ENCODE data around the gene HES2.
"Not testable (repeated sequence)": the region's sequence is repeated elsewhere in the genome, so short reads cannot be mapped to it uniquely, and the experiment has no call there.

The HES2 gene

DNA sequence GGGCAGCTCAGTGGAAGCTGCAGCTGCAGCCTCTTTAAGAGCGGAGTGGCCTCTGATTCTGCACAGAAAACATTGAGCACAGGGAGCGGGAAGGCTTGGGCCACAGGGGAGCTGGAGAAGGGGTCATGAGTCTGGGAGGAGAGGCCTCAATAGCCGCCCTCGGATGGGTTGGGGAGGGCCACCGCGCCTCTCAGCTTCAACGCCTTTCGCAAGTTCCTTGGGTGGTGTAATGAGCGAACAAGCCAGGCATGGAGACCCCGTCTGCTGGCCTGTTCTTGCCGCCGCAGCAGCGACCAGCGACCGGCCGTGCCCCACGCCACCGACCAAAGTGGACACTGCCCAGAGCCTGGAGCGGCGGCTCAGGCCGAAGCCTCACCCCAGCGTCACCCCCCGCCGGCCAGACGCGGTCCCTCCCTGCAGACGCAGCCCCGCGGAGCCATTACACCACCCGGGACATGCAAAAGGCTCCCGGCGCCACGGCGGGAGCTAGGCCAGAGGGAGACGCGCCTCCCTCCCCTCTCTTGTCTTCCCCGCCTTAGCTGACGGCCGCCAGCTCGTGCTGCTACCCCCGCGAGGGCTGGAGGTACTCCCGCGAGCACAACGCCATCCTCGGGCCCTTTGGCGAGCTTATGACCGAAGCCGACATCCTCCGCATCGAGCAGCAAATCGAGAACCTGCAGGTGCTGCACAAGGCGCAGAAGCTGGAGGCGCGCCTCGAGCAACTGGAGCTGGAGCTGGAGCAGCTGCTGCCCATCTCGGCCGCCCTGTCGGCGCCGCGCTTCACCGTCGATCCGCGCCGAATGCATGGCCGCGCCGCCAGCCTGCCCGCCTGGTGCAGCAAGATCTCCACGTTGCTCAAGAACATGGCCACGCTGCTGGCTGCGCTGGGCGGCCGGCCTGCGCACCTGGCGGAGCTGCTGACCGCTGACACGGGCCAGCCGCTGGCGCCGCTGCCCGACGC lies 34.5 kb upstream of the HES2 start:
- not testable (repeated sequence) for DNase-seq

DNA sequence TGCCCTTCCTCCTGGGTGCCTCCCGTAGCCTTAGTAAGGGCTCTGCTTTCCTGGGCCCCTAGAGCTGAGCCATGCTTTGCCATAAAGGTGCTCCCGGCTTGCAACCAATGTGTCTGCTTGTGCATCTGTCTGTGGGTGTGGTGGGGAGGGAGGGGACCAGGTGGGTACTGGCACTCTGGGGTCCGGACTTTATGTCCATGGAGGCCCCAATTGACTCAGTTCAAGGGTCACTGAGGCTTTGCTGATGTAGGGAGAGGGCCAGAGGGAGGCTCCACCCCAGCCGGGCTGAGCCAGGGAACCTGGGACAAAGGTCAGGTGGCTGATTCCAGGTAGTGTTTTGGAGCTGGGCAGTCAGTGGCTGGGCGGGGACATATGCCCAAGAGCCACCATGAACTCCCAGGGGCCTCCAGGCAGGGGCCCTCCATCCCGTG lies 31.2 kb upstream of the HES2 start:
- DNase-seq: no peak

DNA sequence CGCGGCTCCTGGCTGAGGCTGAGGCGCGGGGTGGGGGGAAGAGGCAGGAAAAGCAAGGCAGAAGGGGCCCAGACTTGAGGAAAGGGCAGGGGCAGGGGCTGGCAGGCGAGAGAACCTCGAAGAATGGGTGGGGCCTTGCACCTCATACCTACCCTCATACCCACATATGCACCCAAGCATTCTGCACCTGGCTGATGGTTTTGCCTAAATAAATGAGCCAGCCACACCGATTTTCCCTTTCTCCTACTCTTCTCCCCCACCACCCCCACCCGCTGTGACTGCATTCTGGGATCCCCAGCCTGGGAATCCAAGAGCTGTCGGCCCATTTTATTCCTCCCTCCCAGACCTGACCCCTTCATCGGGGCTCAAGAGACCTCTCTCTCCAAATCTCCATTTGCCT lies 30.8 kb upstream of the HES2 start:
- DNase-seq: not testable (repeated sequence)

DNA sequence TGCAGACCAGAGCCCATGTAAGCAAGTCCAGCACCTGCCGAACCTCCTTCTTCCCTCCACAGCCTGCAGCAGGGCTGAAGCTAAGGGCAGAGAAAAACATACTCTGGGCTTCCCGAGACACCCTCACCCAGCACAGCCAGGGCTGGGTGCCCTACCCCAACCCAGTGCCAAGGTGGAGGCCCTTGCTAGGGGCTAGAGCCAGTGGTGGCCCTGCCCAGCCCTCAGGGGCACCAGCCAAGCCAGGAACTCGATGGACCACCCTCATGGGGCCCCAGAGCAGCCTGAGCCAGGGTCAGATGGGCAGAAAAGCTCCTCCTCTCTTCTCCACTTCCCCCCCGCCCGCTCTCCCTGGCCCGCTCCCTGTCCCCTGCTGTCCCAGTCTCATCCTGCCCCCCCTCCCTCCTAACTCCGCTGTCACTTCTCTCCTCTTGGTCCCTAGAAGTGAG lies 30.3 kb upstream of the HES2 start:
- DNase-seq: no peak

DNA sequence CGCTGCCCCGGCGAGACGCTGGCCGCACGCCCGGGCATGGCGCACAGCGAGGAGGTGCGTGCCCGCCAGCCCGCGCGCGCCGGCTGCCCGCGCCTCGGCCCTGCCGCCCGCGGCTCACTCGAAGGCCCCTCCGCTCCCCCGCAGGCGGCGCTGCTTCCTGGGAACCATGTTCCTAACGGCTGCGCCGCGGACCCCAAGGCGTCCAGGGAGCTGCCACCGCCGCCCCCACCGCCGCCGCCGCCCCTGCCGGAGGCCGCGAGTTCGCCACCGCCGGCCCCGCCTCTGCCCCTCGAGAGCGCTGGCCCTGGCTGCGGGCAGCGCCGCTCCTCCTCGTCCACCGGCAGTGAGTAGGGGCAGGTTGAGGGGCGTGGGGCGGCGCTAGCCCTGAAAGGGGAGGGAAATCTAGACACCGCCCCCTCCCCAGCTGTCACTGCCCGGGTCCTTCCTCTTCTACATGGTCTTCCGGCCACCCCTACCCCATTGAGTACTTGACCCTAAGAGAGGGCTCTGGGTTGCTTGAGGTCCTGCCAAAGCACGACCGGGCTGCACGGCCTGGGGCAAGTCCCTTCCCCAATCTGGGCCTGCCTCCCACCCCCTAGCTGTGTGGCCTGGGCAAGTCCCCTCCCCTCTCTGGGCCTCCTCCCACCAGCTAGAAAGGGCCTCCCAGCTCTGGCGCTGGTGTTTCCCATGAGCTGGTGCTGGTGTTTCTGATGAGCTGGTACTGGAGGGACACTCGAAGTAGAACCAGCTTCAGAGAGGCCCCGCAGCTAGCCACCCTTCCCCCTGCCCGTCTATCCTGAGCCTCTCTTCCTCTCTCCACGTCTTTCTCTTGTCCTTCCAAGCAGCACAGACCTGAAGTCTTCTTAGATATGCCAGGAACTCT lies 29.3 kb upstream of the HES2 start:
- DNase-seq: no peak

DNA sequence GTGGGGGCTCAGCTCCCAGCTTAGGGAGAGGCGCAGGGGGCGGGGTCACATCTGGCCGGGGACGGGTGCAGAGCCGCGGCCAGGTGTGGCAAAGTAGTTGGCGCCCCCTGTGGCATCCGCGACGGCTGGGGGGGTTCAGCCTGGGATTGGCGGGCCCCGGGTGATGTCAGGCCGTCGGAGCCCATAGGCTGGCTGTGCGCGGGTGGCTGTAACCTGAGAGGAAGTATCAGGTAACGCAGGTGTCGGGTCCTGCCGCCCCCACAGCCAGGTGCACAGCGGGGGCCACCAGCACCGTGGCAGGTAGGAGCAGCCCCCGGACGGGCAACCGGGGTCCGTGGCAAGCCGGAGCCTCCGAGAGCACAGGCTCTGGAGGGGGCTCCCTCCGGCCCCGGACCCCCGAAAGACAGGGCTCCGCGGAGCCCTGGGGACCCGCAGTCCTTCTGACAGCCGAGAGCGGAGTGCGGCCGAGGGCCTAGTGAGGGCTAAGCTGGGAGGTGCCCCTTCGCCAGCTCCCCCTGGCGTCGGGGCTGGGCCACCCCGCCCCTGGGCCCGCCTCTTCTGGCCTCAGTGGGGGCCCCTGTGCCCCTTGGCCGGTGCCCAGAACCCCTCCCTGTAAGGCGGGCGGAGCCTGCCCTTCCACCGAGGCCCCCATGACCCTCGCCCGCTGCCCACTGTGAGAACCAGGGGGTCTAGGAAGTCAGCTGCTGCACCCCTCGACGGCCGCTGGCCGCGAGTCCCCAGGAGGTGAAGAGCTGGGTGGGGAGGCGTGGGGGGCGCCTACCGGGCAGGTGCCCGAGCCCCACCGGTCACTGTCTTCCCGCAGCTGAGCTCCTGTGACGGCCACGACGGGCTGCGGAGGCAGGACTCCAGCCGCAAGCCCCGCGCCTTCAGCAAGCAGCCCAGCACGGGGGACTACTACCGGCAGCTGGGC lies 28.4 kb upstream of the HES2 start:
- no peak for DNase-seq

DNA sequence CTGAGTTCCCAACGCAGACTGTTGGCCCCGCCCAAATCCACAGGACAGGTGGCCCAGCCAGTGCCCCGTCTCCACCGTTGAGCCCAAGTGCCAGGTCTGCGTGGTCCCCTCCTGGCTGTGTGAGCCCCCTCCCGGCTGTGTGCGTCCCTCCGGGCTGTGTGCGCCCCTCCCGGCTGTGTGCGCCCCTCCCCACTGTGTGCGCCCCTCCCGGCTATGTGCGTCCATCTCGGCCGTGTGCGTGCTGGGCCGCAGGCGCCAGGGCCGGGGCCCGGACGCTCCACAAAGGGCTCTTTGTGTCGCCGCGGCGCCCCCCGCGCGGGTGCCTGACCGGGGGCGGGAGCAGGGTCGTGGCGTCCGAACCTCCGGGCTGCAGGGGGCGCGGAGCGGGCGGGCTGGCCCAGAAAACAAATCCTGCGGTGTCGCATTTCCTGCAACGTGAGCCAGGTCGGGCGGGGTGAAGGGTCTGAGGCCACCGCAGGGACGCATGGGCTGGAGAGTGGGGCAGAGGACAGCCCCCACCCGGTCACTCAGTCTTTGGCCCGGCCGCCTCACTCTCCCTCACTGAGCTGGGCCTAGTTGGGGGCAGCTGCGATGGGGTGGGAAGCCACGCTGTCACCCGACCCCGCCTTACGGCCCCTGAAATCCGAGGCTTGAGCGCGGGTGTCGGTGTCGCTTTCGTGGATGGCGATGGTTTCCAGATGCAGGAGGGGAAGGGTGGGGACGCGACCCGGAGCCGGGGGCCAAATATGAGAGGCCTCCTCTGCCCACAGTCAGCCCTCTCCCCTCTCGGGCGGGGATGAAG lies 27.5 kb upstream of the HES2 start:
- no peak for DNase-seq

DNA sequence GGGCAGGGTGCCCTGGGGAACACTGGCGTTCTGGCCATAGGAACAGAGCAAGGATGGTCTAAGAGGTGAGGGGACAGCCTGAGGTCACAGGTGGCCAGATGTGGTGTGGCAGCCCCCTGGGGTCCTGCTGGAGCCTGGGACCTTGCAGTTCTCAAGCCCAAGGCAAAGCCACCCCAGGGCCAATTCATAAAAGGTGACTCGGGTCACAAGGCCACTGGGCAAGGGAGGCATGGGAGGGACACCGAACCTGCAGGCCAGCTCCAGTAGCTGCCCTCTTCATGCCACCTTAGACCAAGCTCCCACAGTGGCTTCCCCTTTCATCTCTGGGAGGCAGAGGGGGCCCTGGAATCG lies 26.9 kb upstream of the HES2 start:
- DNase-seq: no peak

DNA sequence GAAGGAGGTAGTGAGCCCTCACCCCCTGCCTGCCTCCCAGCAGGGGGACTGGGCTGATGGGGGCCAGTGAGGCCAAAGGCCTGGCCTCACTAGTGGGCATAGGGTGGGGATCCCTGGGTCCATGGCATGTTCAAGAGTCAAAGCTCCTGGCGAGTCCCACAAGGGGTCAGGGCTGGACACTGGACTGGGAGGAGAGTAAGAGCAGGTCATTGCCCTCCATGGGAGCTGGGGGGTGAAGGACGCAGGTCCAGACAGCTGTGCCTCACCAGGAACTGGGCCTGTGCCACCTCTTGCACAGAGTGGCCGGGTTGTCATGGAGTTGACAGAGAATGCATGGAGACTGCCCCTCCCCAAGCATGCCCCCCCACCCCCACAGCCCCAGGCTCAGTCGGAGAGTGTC lies 26.2 kb upstream of the HES2 start:
- not testable (repeated sequence) for DNase-seq

DNA sequence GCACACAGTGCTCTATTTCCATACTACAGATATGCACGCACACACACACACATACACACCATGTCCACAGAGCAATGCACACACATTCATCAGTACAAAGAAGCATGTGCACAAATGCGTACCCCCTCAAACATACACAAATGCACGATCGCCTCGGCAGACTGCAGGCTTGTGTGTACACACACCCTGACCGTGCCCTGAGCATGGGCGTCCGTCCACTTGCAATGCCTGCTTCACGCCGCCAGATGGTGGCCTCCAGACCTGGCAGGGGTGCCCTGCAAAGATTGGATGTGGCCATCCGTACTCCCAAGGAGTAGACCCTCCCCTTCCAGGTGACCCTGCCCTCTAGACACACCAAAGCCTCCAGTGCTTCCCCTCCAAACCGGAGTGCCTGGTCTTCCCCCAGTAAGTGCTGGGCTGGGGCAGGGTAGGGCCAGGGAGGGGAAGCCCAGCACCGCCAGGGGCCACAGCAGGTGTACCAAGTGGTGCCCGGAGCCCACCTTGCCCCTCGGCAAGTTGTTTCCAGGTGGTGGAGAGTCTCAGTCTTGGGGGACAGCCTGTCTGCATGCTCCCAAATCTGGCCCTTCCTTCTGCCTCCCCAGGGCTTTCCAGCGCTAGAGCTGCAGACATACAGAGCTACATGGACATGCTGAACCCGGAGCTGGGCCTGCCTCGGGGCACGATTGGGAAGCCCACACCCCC lies 25.5 kb upstream of the HES2 start:
- no peak for DNase-seq

DNA sequence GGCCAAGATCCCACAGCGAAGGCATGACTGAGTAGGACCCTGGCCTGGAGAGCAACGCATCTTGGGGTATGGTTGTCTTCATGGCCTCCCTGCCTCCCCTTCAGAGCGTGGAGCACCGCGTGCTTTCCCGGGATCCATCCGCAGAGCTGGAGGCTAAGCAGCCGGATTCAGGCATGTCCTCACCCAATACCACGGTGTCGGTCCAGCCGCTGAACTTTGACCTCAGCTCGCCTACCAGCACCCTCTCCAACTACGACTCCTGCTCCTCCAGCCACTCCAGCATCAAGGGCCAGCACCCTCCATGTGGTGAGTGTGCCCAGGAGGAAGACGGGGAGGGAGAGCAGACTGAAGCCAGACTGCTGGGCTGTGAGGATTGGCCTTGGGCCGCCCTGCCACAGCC lies 24.7 kb upstream of the HES2 start:
- no peak for DNase-seq

DNA sequence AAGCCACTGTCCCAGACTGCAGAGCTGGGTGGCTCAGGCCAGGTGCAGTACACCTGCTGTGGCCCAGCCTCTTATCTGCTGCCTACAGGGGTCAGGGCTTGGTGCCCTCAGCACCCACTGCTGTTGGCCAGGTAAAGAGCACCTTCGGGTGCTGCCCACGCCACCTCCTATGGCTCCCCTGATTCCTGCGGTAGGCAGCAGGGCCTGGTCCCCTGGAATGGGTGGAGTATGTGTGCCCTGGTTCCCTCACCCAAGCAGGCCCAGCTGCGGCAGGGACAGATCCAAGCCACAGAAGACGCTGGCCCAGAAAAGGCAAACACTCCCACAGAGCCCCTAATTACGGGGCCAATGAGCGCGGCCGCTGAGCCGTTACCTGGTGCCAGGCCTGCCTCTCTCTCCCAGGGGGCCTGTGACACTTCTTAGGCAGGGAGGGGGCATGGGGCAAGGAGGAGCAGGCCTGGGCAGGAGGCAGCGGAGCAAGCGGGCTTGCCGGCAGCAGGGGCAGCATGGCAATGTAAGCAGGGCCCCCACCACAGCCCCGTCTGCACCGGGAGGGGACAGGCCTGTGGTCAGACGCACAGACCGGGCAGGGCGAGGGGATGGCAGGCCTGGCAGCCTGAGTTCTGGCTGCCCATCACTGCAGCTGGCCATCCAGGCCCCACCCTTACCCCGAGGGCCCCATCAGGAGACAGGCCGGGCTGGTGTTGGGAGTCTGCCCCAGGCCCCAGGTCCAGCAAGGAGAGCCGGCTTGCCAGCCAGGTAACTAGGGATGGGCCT lies 23.8 kb upstream of the HES2 start:
- DNase-seq: no peak

DNA sequence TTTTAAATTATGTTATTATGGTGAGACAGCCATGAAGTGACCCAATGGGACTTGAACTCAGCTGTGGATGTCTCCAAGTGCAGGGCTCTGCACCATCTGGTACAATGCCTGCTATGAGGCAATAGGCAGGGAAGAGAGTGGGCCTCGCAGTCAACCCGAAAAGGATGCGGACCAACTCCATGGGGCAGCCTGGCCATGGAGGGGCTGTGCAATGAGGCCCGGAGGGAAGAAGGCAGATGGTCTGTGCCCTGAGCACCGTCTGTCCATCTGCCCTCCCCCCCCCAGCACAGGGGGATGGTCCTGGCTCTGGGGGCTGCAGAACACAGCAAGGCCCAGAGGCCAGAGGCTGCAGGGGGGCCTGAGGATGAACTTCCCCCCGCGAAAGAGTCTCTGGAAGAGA lies 21.9 kb upstream of the HES2 start:
- no peak for DNase-seq

DNA sequence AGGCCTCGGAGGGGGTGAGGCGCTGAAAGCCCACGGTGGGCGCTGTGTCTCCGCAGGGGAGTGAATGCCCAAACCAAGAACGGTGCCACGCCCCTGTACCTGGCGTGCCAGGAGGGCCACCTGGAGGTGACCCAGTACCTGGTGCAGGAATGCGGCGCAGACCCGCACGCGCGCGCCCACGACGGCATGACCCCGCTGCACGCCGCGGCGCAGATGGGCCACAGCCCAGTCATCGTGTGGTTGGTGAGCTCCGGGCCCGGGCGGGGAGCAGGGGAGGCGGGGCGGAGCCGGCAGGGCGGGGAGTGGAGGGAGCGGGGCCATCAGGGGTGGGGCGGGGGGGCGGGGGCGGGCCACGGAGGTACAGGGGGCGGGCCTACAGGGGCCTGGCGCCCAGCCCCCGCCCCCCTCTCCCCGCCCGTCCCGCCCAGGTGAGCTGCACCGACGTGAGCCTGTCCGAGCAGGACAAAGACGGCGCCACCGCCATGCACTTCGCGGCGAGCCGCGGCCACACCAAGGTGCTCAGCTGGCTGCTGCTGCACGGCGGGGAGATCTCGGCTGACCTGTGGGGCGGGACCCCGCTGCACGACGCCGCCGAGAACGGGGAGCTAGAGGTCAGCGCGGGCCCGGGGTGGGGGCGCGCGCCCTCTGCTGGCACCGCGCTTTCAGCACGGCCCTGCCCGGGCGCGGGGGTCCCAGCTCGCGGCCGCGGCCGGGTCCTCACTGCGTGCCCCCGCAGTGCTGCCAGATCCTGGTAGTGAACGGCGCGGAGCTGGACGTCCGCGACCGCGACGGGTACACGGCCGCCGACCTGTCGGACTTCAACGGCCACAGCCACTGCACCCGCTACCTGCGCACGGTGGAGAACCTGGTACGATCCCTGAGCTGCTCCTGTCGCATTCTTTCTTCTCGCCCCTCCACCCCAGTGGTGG lies 20.7 kb upstream of the HES2 start:
- DNase-seq: no peak

DNA sequence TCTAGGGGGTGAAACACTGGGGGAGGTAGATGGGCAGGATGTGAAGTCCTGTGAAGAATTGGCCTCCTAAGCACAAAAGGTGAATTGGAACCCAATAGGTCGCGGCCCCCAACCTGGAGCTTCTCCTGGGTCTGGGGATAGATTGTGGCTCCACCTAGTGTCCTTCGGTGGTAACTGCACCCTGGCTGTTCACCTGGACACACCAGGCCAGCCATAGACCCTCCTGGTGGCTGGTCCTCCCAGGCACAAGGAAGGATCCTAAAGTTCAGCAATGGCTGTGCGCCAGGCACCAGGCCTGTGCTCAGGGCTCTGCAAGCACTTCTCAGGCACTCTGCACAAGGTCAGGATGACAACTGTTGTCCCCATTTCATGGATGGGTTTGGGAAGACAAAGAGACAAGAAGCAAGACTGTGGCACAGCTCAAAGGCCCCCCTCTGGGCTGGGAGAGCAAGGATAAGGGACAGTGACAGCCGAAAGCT lies 18.4 kb upstream of the HES2 start:
- DNase-seq: no peak

DNA sequence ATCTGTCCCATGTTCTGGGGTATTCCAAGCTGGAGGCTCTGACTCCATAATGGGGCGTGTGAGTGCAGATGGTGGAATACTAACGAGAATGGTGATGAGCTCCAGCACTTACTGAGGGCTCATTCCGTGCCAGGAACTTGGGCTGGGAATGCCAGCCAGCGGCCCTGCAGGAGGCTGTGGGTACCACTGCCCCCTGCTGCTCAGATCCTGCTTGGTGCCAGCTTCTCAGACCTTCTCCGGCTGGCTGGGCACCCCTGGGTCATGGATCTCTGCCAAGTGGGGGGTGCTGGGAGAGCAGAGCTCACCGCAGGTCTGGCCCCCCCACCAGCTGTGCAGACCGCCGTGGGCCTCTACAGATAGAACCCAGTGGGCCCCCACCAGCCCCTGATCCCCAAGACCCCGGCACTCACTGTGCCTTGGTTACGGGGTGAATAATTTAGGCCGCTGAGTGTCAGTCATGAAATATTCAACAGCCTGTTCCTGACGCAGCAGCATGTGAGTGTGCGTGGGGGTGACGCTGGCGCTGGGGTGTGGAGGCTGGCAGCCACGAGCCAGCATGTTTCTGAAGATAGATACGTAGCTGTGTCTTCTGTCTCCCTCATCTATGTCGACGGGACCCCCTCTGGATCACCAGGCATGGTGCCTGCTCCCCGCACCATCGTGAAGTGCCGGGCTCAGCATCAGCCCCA lies 17.4 kb upstream of the HES2 start:
- not testable (repeated sequence) for DNase-seq

DNA sequence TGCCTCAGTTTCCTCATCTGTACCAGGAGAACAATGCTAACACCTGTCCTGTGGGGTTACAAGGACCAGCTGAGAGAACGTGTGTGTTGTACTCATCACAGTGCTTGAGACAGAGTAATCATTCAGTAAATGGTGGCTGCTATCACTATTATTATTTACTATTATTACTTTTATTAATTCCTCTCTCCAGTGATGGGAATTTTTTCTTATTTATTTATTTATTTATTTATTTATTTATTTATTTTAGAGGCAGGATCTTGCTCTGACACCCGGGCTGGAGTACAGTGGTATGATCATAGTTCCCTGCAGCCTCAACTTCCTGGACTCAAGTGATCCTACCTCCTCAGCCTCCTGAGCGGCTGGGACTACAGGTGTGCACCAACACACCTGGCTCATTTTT lies 16.6 kb upstream of the HES2 start:
- DNase-seq: not testable (repeated sequence)

DNA sequence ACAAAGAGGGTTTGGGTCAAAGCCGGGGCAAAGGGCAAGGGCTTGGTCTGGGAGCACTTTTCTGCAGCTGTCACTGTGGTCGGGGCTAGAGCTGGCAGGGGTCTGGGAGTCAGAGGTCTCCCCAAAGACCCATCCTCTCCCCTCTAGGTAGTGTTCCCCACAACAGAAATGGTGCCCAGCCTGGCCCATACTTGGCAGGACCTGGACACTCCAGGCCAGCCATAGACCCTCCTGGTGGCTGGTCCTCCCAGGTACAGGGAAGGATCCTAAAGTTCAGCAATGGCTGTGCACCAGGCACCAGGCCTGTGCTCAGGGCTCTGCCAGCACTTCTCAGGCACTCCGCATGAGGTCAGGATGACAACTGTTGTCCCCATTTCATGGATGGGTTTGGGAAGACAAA lies 15.8 kb upstream of the HES2 start:
- DNase-seq: no peak

All from GOT3 (cell line).